Activated B cell treated with CpG ODN at 0.5 μM for 24 hours (primary cell): Measurements from ENCODE around the gene FOXP1. TPM values are rescaled to one million over a fixed set of nuclear protein-coding genes. Genes with fewer than 3 reads are reported as not detected.

Experiments used
- ATAC-seq: fragments of 200-7000 bp; cut with Tn5 transposase; one replicate; pipeline ENCODE4 v1.10.0; 2021; ENCODE audit warnings: low read depth, mild to moderate bottlenecking, moderate library complexity
- CTCF ChIA-PET: fragments of 350-600 bp; sonication (Branson Sonifier 250); formaldehyde crosslinking; loops from one replicate; lab custom pipeline; 2021; ENCODE audit warnings: antibody characterized with exemption; lab: Charles Lee
- POLR2A ChIA-PET: fragments of 350-600 bp; sonication (Branson Sonifier 250); formaldehyde crosslinking; loops from one replicate; lab custom pipeline; 2021; ENCODE audit warnings: antibody characterized with exemption; lab: Charles Lee
- DNase-seq: peaks from one replicate; pipeline ENCODE4 v3.0.0; 2022
- H3K27ac Mint-ChIP-seq: one replicate; pipeline ENCODE4 v1.8.0; 2020; ENCODE audit warnings: mixed read lengths
- H3K27me3 Mint-ChIP-seq: one replicate; pipeline ENCODE4 v1.8.0; 2021; ENCODE audit warnings: mixed read lengths
- H3K36me3 Mint-ChIP-seq: one replicate; pipeline ENCODE4 v1.8.0; 2021; ENCODE audit warnings: low read depth, mixed read lengths
- H3K4me1 Mint-ChIP-seq: one replicate; pipeline ENCODE4 v1.8.0; 2021; ENCODE audit warnings: mixed read lengths
- H3K4me3 Mint-ChIP-seq: one replicate; pipeline ENCODE4 v1.8.0; 2020; ENCODE audit warnings: mild to moderate bottlenecking, mixed read lengths
- H3K9me3 Mint-ChIP-seq: one replicate; pipeline ENCODE4 v1.8.0; 2020; ENCODE audit warnings: mixed read lengths
- CTCF ChIP-seq: fragments of 200-600 bp; IDR thresholded peaks from one replicate; pipeline ENCODE4 v1.8.0; 2022; ENCODE audit warnings: antibody characterized with exemption, mild to moderate bottlenecking
- intact Hi-C: fragments of 100-400 bp; cut with micrococcal nuclease; formaldehyde crosslinking; loops from one replicate; pipeline ENCODE4 v1.15.1; 2024
- total RNA-seq: library from RNA; stranded (reverse); gene quantifications from 2 replicates; pipeline ENCODE4 v1.2.3, GENCODE V29; 2022

Gene FOXP1
- total RNA-seq, 1 donor from 2014 or later, result 563 TPM

GRCh38 chr3:71417791-71418190 lies 165.7 kb downstream of the FOXP1 start:
- POLR2A ChIA-PET, result interaction anchor here (0.7 to 2.1 kb wide), 7 partner anchors 9 to 165 kb away, joined by 3 to 13 read pairs (median 4); partner anchors contain the start of gene FOXP1
- intact Hi-C loops, result loop anchor here (2.0 to 5.0 kb wide), 2 partner anchors 19 to 95 kb away; no protein-coding TSS in a partner anchor
- peaks cover 85% of the 10 kb centered on the region for H3K4me1 Mint-ChIP-seq

GRCh38 chr3:71416876-71417275 lies 166.7 kb downstream of the FOXP1 start:
- Mint-ChIP-seq H3K36me3 (no peaks in the 10 kb centered on the region), H3K9me3 (peaks cover 4% of the 10 kb centered on the region), H3K27ac (peak overlapping the region; percentile 81), H3K27me3 (no peaks in the 10 kb centered on the region), H3K4me1 (peaks cover 82% of the 10 kb centered on the region), H3K4me3 (peak overlapping the region; percentile 42)
- peak; percentile 54 for ATAC-seq
- DNase-seq, result no peak
- intact Hi-C loops, result loop anchor here (2.0 to 5.0 kb wide), 2 partner anchors 18 to 95 kb away; no protein-coding TSS in a partner anchor
- no peak for TF ChIP-seq CTCF
- CTCF ChIA-PET, result interaction anchor here (0.8 to 3.1 kb wide), 3 partner anchors 20 to 27 kb away, joined by 3 to 17 read pairs (median 13); no protein-coding TSS in a partner anchor
- POLR2A ChIA-PET, result interaction anchor here (0.7 to 2.1 kb wide), 8 partner anchors 10 to 287 kb away, joined by 3 to 13 read pairs (median 4); partner anchors contain the start of gene FOXP1

More at GRCh38 chr3:71417791-71418190, 165.7 kb downstream of the FOXP1 start:
- no peak for DNase-seq
- H3K9me3 Mint-ChIP-seq, result peaks cover 4% of the 10 kb centered on the region
- TF ChIP-seq CTCF, result no peak
- H3K27ac Mint-ChIP-seq, result peak overlapping the region; percentile 81
- CTCF ChIA-PET, result interaction anchor here (0.8 to 3.1 kb wide), 5 partner anchors 15 to 94 kb away, joined by 3 to 17 read pairs (median 5); no protein-coding TSS in a partner anchor
- no peaks in the 10 kb centered on the region for H3K27me3 Mint-ChIP-seq
- no peaks in the 10 kb centered on the region for H3K36me3 Mint-ChIP-seq
- H3K4me3 Mint-ChIP-seq, result no peak overlapping the region
- no peak for ATAC-seq

DNA sequence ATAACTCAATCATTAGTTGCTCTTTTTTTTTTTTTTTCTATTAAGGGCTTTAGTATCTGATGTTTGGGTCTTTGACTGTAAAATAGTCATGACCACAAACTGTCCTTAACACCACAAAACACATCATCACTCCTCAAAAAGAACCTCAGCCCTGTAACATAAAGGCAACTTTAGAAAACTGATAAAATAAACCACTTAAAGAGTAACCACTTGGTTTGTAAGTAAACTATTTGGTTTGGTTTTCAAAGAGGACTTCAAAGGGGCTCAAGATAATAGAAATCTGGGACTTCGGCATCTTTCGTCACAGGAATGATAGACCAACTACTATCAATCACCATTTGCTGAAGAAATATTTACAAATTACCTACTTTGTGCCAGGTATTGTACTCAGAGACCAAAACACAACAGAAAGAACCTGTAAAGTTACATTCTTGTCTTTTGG lies 167.8 kb downstream of the FOXP1 start:
- no peaks in the 10 kb centered on the region for H3K27me3 Mint-ChIP-seq
- TF ChIP-seq CTCF, result no peak
- POLR2A ChIA-PET, result interaction anchor here (0.6 to 1.2 kb wide), 3 partner anchors 10 to 28 kb away, joined by 3 to 7 read pairs (median 3); no protein-coding TSS in a partner anchor
- H3K4me3 Mint-ChIP-seq, result peak overlapping the region; percentile 38
- intact Hi-C loops, result loop anchor here (2.0 to 5.0 kb wide), 2 partner anchors 17 to 97 kb away; no protein-coding TSS in a partner anchor
- no peak for DNase-seq
- peak overlapping the region; percentile 81 for H3K27ac Mint-ChIP-seq
- ATAC-seq, result no peak
- CTCF ChIA-PET, result interaction anchor here (2.0 to 3.1 kb wide), 2 partner anchors 18 to 27 kb away, joined by 13 to 17 read pairs; no protein-coding TSS in a partner anchor
- peaks cover 72% of the 10 kb centered on the region for H3K4me1 Mint-ChIP-seq
- H3K9me3 Mint-ChIP-seq, result peaks cover 4% of the 10 kb centered on the region
- no peaks in the 10 kb centered on the region for H3K36me3 Mint-ChIP-seq

- ChIA-PET POLR2A (interaction anchor here (1.0 kb wide), 1 partner anchor 29 kb away, joined by 3 read pairs; no protein-coding TSS in a partner anchor), CTCF (no interaction called here)
- H3K4me3 Mint-ChIP-seq, result no peak overlapping the region
- H3K36me3 Mint-ChIP-seq, result no peaks in the 10 kb centered on the region
- no peak for TF ChIP-seq CTCF
- peak overlapping the region; percentile 19 for H3K27ac Mint-ChIP-seq
- intact Hi-C loops, result no loop called here
- no peak for DNase-seq
- H3K9me3 Mint-ChIP-seq, result peaks cover 4% of the 10 kb centered on the region
- peaks cover 69% of the 10 kb centered on the region for H3K4me1 Mint-ChIP-seq
- no peak for ATAC-seq
- no peaks in the 10 kb centered on the region for H3K27me3 Mint-ChIP-seq
Observed at GRCh38 chr3:71414189-71414927, 169.2 kb downstream of the FOXP1 start.

DNA sequence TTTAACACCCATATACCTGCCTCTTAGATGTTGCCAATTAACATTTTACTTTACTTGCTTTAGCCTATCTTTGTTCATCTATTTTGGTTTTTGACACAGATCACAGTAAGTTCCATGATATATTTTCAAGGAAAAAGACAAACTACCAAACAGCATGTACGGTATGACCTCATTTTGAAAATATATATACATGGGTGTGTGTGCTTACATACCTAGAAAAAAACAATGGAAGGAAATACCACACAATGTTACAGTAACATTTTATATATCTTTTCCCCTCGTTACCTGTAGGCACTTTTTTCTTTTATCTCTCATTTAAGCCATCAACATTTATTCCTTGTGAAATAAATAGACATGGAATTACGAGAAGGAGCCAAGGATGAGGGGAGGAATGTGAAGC lies 170.0 kb downstream of the FOXP1 start:
- DNase-seq (no peak), ATAC-seq (no peak)
- TF ChIP-seq CTCF, result no peak
- H3K4me1 Mint-ChIP-seq, result peaks cover 72% of the 10 kb centered on the region
- no peaks in the 10 kb centered on the region for H3K36me3 Mint-ChIP-seq
- no peaks in the 10 kb centered on the region for H3K27me3 Mint-ChIP-seq
- POLR2A ChIA-PET, result no interaction called here
- peaks cover 4% of the 10 kb centered on the region for H3K9me3 Mint-ChIP-seq
- CTCF ChIA-PET, result no interaction called here
- intact Hi-C loops, result no loop called here
- no peak overlapping the region for H3K4me3 Mint-ChIP-seq
- H3K27ac Mint-ChIP-seq, result no peak overlapping the region
